ENCODE data around the gene NR4A3.
"Not testable (repeated sequence)": the region's sequence is repeated elsewhere in the genome, so short reads cannot be mapped to it uniquely, and the experiment has no call there.

The NR4A3 gene

DNA sequence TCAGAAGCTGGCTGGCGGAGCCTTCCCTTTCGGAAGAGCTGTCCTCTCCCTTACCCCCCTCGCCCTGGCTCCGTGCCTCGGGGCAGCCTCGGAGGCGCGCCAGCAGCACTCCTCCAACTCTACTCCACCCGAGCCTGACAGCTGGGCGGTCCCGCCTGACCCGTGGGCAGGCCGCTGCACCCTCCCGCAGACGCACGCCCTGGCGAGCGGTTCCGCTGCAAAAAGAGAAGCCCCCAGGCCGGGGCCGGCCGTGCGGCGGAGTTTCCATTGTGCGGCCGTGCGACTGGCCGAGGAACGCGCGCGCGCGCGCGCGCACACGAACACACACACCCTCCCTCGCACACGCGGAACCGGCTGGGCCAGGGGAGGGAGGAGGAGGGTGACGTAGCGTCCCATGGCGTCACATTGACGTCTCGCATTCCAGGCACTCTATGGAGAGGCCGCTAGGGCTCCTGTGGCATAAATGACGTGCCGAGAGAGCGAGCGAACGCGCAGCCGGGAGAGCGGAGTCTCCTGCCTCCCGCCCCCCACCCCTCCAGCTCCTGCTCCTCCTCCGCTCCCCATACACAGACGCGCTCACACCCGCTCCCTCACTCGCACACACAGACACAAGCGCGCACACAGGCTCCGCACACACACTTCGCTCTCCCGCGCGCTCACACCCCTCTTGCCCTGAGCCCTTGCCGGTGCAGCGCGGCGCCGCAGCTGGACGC is at the start of gene NR4A3:
Gene NR4A3, plus strand, starts transcription at position 490 of the 713 bp plus-strand sequence. CDS start 6,158 bp downstream, outside the sequence.
- in situ Hi-C loops (cut with HindIII; ENCODE audit: low sequenced_read_pairs): no loop called here

DNA sequence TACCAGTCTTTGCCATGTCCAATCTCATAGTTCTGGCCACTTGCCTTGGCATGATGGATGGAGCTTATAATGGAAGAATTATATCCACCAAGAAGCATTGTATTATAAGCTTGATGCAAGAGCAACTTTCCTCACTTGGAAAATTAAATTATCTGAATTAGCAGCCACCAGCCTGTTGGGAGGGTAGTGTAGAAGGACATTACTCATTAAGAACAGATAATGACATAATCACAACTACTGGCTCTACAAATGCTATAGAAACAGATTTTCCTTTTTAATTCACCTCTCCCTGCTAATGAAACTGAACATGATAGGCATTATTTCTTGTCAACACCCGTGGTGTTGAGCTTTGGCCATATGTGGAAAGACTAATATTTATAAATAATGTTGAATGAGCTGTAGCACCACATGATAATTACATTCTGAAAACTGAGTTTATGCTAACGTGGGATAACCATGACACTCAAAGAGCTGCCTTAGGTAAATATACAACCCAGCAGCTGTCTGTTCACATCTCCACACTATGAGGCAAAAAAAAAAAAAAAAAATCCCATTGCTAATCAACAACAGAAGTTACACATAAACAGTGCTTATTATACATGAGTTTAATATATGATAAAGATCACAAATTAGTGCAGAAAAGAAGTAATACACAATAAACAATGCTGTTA is 48.1 kb upstream of the NR4A3 start:
- in situ Hi-C loops (cut with HindIII; ENCODE audit: low sequenced_read_pairs): no loop called here

DNA sequence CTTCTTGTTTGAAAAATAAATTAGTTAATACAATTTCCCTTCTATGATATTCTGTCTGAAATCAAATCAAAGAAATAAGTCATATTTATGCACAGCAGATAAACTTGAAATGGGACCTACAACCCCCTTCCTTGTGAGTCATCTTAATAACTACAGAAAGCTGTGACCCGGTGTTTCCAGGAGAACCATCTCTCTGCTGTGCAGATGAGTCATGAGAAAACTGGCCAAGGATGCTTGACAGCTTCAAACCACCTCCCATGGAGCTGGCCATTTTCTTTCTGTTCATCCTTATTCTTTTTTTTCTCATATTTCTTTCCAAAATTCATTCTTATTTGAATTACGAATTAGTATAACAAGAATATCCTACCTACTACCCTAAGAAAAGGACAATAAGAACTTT is 43.4 kb upstream of the NR4A3 start:
- in situ Hi-C loops (cut with HindIII; ENCODE audit: low sequenced_read_pairs): no loop called here

DNA sequence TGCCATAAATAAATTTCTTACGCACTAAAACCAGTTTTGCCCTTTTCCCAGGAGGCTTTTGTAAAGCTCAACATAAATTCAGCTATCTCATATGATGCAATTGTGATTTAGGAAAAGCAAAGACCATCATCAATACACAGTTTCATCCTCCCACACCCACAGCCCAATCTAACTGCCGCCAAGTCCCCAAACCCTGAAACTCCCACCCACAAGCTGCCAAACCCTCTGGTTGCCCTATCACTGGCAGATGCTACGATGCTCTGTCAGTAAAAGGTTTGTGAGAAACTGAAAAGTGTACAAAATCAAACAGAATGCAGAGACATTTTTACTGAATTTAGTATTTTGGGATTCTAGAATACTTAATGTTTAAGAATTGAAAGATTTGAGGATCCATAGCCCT is 42.8 kb upstream of the NR4A3 start:
- in situ Hi-C loops (cut with HindIII; ENCODE audit: low sequenced_read_pairs): no loop called here

DNA sequence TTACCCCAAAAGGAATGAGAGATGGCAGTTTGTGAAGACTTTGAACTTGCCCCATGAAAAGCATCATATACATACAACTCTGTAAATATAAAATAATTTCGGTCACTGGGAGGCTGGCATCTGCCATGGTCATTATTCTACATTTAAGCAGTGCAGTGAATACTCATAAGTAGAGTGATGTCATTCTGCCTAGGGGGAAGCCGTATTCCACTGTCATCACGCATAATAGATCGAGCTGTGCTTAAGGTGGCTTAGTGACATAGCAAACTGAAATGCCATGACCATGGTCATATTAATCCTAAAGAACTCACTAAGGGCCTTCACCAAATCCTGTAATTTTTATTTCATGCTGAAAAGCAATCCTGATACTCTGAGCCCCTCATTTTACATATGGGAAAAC is 42.4 kb upstream of the NR4A3 start:
- in situ Hi-C loops (cut with HindIII; ENCODE audit: low sequenced_read_pairs): no loop called here

DNA sequence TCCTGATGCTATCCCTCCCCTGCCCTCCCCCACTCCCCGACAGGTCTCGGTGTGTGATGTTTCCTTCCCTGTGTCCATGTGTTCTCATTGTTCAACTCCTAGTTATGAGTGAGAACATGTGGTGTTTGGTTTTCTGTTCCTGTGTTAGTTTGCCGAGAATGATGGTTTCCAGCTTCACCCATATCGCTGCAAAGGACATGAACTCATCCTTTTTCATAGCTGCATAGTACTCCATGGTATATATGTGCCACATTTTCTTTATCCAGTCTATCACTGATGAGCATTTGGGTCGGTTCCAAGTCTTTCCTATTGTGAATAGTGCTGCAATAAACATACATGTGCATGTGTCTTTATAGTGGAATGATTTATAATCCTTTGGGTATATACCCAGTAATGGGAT is 39.3 kb upstream of the NR4A3 start:
- in situ Hi-C loops (cut with HindIII; ENCODE audit: low sequenced_read_pairs): not testable (repeated sequence)

DNA sequence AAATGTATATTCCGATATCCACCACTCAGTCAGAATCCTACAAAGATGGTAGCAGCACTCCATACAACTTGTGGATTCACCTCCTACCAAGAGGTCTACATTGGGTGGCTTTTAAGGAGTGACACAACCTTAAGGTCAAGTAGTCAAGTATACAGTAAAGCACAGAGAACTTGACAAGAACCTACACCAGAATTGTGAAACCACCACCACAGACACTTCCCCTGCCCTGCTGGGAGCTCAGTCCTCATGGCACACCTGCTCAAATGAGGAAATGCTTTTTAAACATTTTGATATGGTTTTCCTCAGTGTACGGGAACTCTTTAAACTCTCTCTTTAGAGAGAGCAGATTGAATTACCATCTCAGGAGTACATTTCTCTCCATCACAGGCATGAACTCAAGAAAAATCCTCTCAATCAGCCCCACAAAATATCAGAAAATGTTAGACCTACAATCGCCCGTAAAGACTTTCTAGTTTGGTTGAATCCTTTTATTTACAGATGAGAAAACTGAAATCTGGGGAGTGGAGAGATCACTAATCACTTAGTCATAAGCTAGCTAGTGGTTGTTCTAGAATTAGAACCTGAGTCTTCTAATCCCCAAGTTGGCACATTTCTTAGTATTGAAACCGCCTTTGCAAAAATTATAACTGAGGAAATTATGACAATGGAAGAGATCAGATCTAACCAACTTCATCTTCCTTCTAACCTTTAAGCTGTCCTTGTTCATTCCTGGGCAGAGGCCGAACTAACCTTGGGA is 38.5 kb upstream of the NR4A3 start:
- in situ Hi-C loops (cut with HindIII; ENCODE audit: low sequenced_read_pairs): no loop called here

DNA sequence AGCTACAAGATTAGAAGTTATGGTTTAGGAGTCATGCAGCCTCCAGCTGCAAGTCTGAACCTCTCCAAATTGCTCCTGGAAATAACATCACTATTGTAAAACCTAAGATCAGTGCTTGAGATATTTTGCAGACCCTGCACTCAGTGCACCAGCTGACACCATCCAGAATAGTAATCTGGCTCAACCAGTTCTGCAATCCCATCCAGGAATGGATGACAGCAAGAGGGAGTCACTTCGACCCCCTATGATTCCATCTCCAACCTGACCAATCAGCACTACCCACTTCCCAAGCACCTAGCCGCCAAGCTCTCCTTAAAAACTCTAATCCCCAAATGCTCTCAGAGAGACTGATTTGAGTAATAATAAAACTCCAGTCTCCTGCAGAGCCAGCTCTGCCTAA is 37.9 kb upstream of the NR4A3 start:
- in situ Hi-C loops (cut with HindIII; ENCODE audit: low sequenced_read_pairs): no loop called here

DNA sequence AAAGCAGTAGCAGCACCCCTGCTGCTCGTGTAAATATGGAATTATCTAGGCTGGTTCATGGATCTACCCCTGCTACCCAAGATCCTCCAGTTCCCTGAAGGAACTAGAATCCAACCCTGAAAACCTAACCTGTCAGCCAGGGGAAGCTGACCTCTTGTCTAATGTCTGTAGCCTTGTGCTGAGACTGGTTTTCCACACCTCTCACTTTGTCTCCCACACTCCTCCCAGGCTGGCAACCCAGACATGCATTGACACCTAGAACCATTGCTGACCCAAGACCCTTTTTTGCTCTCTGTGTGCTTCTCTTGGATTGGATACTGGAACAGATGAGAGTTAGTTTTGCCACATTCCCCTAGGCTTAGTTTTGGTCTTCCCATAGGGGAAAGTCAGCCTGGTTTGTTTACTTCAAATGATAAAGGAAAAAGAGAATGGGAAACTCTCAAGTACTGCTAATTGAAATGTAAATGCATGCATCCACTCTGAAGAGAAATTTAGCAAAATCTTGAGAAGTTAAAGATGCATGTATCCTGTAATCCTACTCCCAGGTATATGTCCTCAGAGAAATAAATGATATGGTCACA is 36.6 kb upstream of the NR4A3 start:
- in situ Hi-C loops (cut with HindIII; ENCODE audit: low sequenced_read_pairs): no loop called here

DNA sequence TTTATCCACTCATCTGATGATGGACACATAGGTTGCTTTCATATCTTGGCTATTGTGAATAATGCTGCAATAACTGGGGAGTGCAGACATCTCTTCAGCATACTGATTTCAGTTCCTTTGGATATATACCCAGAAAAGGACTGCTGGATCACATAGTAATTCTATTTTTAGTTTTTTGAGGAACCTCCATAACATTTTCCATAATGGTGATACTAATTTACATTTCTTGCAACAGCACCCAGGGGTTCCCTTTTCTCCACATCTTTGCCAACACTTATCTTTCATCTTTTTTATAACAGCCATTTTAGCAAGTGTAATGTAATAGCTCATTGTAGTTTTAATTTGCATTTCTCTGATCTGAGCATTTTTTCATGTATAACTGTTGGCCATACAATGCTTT is 34.1 kb upstream of the NR4A3 start:
- in situ Hi-C loops (cut with HindIII; ENCODE audit: low sequenced_read_pairs): no loop called here

DNA sequence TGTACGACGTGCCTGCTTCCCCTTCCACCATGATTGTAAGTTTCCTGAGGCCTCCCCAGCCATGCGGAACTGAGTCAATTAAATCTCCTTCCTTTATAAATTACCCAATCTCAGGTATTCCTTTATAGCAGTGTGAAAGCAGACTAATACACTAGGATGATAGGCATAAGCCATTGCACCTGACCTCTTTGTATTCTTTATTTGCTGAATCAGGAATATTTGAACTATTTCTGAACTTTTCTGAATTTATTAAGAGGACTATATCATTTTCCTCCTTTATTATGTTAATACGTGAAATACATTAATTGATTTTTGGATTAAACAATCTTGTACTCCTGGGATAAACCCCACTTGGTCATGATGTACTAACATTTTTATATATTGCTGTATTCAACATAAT is 28.2 kb upstream of the NR4A3 start:
- in situ Hi-C loops (cut with HindIII; ENCODE audit: low sequenced_read_pairs): no loop called here

DNA sequence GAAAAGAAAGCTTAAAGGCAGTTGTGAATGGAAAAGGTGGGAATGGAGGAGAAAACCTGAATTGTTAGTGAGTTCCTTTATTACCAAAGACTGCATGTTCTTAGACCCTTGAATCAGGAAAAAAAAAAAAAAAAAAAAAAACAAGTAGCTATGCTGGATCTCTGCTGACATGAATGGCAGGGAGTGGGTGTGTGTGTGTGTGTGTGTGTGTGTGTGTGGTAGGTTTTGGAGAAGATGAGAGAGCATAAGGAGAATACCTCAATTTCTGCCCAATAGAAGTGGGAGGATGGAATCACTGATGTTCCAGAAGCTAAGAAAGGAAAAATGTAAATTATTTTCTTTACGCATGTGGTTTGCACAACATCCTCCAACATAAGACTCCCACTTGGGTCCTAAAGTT is 25.5 kb upstream of the NR4A3 start:
- in situ Hi-C loops (cut with HindIII; ENCODE audit: low sequenced_read_pairs): no loop called here

DNA sequence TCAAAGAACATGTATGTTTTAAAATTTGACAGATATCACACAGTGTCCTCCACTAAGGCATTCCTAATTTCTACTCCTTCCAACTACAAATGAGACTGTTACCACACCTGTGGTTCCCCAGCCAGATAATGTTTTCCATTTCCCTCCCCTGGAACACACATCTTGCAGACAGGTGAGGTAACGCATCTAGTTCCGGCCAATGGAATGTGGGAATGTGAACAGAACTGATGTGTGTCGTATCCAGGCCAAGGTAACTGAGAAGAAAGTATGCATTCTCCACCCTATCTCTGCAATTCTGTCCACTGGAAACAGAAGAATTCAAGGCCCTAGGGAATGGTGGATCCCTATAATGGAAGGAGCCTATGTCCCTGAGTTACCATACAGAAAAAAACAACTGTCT is 19.9 kb upstream of the NR4A3 start:
- in situ Hi-C loops (cut with HindIII; ENCODE audit: low sequenced_read_pairs): no loop called here

DNA sequence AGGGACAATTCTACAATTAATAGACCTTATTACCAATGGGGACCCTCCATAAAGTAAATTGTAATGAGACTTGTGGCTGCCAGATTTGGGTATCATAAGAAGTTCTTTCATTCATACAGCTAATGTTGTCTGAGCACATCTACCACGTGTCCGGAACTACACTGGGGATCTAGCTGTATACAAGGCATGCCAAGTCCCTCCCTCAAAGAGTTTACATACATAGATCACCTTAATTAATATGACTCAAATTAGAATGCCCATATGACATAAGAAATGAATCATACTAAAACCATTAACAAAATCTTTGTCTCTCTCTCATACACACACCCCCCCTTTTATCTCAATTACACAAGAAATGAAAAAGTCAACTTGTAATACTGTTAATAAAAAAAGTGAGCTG is 18.0 kb upstream of the NR4A3 start:
- in situ Hi-C loops (cut with HindIII; ENCODE audit: low sequenced_read_pairs): no loop called here

DNA sequence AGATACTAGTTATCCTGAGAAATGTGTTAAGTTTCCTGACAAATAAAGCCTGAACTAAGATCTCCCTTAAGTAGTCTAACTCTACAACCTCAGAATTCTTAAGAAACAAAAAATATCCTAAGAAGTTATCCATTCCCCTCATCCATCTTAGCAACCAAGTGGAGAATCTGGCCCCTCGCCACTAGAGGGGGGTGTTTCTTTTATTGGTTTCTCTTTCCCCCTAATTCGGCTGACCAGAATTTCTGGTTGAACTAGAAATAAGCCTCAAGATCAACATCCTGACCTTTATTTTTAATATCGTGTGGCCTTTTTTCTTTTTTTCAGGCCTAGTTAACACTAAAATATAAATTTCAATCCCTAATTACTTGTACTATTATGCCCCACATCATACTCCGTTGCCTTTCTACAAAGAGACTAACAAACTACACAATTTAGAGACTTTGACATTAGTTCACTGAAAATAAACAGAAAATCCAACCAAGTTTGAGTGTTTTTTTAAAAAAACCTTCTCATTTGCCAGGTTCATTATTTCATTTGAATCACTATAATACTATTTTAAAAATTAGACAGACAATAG is 14.3 kb upstream of the NR4A3 start:
- in situ Hi-C loops (cut with HindIII; ENCODE audit: low sequenced_read_pairs): no loop called here

DNA sequence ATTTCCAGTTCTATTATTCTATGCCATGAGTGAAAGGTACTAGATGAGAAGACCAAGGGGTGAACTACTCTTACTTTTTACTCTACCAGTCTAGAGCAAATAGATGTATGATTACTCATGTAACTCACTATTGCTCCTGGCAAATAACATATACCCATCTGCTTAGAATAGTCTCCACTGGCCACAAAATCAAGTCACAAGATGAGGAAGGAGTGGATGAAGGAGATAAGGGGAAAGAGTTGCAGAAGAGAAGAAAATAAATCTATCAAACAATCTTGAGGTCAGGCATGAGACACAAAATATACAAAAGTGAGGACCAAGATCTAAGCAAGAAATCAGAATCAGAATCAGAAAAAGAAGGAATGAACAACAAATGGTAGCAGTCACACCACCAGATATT is 13.7 kb upstream of the NR4A3 start:
- in situ Hi-C loops (cut with HindIII; ENCODE audit: low sequenced_read_pairs): no loop called here

DNA sequence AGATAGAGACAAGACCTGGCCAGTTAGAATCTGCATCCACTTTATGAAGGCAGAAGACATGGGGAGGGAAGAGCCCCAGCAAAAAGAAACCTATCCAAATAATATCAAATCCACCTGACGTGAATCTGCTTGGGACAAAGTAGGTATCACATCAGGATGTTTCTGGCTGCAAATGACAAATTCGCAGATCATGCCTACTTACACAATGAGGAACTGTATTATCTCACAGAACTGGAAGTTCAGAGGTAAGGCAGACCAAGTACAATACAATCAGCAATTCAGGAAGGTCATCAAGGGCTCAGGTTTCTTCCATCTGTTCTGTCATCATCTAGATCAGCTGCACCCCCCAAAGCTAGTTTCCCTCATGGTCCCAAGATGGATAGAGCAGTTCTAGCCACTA is 13.2 kb upstream of the NR4A3 start:
- in situ Hi-C loops (cut with HindIII; ENCODE audit: low sequenced_read_pairs): no loop called here

DNA sequence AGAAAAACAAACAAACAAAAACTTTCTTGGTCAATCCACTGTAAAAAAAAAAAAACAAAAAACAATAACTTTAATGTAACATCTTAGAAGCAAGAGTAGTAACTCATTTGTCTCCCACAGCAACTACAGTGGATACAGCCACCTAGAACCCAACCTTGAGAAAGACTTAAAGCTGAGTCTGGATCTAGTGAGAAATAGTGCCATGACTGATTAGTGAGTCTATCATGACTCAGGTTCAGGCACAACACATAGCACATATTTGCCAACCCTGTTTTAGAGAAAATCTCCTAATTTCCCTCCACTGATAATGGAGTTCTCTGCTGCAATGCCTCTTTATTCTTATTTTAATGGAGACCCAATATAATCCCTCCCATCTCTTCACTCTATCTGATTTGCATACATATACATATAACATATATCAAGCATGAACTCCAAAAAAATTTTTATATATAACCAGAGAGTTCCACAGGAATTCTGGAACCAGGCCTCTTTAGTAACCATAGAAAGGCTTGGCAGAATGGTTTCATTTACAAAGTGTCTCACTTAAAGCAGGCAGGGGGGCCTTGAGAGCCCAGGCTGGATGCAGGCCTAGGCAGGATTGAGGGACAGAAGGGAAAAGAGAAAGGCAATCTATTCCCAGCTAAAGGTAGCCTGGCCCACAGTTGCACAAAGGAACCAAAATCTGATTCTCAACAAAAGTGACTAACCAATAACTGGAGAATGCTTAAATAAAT is 11.9 kb upstream of the NR4A3 start:
- in situ Hi-C loops (cut with HindIII; ENCODE audit: low sequenced_read_pairs): no loop called here

DNA sequence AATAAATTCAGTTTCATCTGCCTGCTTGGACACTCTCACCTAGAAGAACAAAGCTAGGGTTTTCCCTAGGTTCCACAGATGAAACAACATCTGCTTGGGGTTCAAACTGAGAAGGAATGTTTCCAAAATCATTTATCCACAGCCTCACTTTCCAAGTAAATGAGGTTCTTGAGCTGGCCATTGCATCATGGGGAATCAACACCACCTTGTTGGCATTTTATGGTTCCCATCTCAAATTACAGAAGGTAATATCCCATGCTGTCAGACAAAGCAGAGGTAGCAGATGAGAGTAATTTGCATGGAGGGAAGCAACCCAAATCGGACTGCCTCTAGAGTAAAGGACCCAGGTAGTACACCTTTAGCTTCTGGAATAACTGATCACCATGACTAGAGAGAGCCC is 10.5 kb upstream of the NR4A3 start:
- in situ Hi-C loops (cut with HindIII; ENCODE audit: low sequenced_read_pairs): no loop called here

DNA sequence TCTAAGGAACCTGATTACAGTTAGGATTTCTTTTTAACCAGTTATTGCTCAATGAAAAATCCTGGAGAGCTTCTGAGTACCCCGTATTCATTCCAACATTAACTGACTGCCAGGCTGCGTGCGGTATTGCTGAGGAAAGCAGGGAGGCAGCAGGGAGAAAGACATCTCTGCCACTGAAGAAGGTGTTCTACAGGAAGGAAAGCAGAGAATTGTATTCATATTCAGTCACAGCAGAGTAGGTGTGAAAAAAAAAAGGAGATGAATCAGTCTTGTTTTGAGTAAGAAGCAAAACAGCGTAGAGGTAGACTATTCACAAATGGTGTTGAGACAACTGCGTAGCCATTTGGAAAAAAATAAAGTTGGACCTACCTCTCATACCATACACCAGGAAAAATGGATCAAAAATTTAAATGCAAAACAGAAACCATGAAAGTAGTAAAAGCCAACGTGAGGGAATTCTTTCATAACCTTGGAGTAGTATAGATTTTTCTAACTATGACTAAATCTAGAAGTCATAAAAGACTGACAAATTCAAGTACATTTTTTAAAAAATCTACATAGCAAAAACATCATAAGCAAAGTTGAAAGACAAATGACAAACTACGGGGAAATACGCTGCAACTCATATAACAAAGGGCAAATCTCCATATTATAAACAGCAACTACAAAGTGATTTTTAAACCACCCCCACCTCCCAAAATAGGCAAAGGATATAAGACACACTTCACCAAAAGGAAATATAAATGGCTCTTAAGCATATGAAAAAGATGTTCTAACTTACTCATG is 9.9 kb upstream of the NR4A3 start:
- in situ Hi-C loops (cut with HindIII; ENCODE audit: low sequenced_read_pairs): no loop called here
